Heart left ventricle (tissue), 13 donors: ENCODE data around the gene PTGFRN.

Experiments used
- POLR2A ChIP-seq, 2 donors: fragments of 450-650 bp; IDR thresholded peaks; one replicate each; pipeline ENCODE4 v1.6.1; 2017; ENCODE audit warnings: antibody characterized with exemption in 2 of 2, mild to moderate bottlenecking in 2 of 2, moderate library complexity in 2 of 2
- TF ChIP-seq, protein P1 (sequence below), 12 donors: fragments of 200-600 bp; sonication (generic) in 4 of 12; IDR thresholded peaks; one replicate each; pipeline versions ENCODE4 v1.5.0 to v1.8.0; 2018 to 2022; ENCODE audit warnings: antibody characterized with exemption in 12 of 12, mild to moderate bottlenecking in 5 of 12
- donor health status: ischemic (EF 13 %, LVEDD 7.1; RV severe dilation, severe dysfunction).
- donor health status: DM: no; HTN: yes; CAD: no.
- donor health status: DM: no; HTN: no; CAD: no.
- donor health status: ischemic (EF 25% LVEDD 6.9; RV normal size, moderate dysfunction).
- donor health status: ischemic (EF 25% LVEDD 5.7; RV mildly dilated, moderate dysfunction).
- donor health status: ischemic (EF 35%, LVEDD 5.7; RV mildly dilated, moderate dysfunction).
- donor health status: nonischemic (EF 11% LVEDD 7.7; RV severe dilation, severe dysfunction).
- donor health status: DM: yes; HTN: yes; CAD: no.
- donor health status: PGD.
- donor health status: ischemic (EF 29% LVEDD 5.4; RV normal size, mild dysfunction).
- donor health status: nonischemic (EF 23%, LVEDD 6.1; RV moderate dilation, normal function).

DNA sequence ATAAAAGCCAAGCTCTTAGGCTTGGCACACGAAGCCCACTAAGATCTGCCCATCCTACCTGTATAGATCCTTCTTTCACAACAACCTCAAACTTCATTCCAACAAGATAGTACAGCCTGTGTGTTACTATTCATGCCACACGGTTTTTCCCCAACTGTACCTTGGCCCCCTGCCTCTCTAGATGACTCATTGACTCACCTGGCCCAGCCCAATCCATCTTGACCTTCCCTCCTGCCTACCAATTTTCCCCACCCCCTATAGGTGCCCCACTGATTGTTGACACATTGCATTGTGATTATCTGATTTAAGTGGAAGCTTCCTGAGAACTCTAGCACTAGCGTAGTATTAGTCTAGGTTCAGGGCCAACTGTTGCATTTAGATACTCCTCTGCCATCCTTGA lies 89.9 kb downstream of the PTGFRN start:
- TF ChIP-seq, protein P1, sequence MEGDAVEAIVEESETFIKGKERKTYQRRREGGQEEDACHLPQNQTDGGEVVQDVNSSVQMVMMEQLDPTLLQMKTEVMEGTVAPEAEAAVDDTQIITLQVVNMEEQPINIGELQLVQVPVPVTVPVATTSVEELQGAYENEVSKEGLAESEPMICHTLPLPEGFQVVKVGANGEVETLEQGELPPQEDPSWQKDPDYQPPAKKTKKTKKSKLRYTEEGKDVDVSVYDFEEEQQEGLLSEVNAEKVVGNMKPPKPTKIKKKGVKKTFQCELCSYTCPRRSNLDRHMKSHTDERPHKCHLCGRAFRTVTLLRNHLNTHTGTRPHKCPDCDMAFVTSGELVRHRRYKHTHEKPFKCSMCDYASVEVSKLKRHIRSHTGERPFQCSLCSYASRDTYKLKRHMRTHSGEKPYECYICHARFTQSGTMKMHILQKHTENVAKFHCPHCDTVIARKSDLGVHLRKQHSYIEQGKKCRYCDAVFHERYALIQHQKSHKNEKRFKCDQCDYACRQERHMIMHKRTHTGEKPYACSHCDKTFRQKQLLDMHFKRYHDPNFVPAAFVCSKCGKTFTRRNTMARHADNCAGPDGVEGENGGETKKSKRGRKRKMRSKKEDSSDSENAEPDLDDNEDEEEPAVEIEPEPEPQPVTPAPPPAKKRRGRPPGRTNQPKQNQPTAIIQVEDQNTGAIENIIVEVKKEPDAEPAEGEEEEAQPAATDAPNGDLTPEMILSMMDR (IDR thresholded peaks at IDR 0.05) = no peak
- no peak for TF ChIP-seq POLR2A (IDR thresholded peaks at IDR 0.05)
